Aorta (tissue), 5 donors: ENCODE results near the gene TP73. TPM values are rescaled to one million over a fixed set of nuclear protein-coding genes. Genes with fewer than 3 reads are reported as not detected.
A peak's percentile ranks its signal among the peaks of the same experiment; 100 is the strongest.

ENCODE experiments used
- ATAC-seq: fragments of 200-7000 bp; cut with Tn5 transposase; one replicate; pipeline ENCODE4 v1.9.1; 2022; ENCODE audit warnings: moderate library complexity; ENCODE audit not compliant: low FRiP score
- DNase-seq, 2 donors: peaks; one replicate each; pipeline ENCODE4 v3.0.0-alpha.2; 2020
- H3K27ac ChIP-seq, 2 donors: one replicate each; pipeline ENCODE4 v1.5.1; 2013; ENCODE audit warnings: low read length in 2 of 2, mild to moderate bottlenecking in 2 of 2, moderate library complexity in 2 of 2, control low read depth in 1 of 2, inconsistent platforms in 1 of 2, low read depth in 1 of 2
- H3K27me3 ChIP-seq, 2 donors: one replicate each; pipeline ENCODE4 v1.6.1; 2013; ENCODE audit warnings: control low read depth in 1 of 2, low read length in 1 of 2, mild to moderate bottlenecking in 1 of 2, moderate library complexity in 1 of 2; ENCODE audit not compliant: insufficient read depth in 2 of 2, control insufficient read depth in 1 of 2
- H3K36me3 ChIP-seq, 2 donors: one replicate each; pipeline ENCODE4 v1.6.1; 2013; ENCODE audit warnings: control low read depth in 1 of 2, low read length in 1 of 2, mild to moderate bottlenecking in 1 of 2; ENCODE audit not compliant: insufficient read depth in 2 of 2, control insufficient read depth in 1 of 2
- H3K4me1 ChIP-seq, 2 donors: one replicate each; pipeline ENCODE4 v1.6.1; 2013; ENCODE audit warnings: low read length in 2 of 2, control low read depth in 1 of 2, mild to moderate bottlenecking in 1 of 2, moderate library complexity in 1 of 2; ENCODE audit not compliant: insufficient read depth in 2 of 2, control insufficient read depth in 1 of 2
- H3K4me3 ChIP-seq, 2 donors: one replicate each; pipeline ENCODE4 v1.5.1; 2013; ENCODE audit warnings: low read length in 2 of 2, control low read depth in 1 of 2, mild to moderate bottlenecking in 1 of 2
- H3K9me3 ChIP-seq: one replicate; pipeline ENCODE4 v1.6.1; 2013; ENCODE audit warnings: mild to moderate bottlenecking, low read length; ENCODE audit not compliant: control insufficient read depth
- WGBS, 2 donors: extraction: QIAGEN DNeasy Blood & Tissue Kit; methylation state at CpG; one replicate each; pipeline ENCODE4 v1.1.7; 2013; 5-methylcytosine and 5-hydroxymethylcytosine counted together
- intact Hi-C, 2 donors: fragments of 100-400 bp; cut with DNase I; formaldehyde crosslinking; loops; one replicate each; pipeline versions ENCODE4 v1.14.2 to v1.15.0; 2022
- polyA plus RNA-seq, 2 donors: library from polyadenylated mRNA; stranded (reverse); fragments of 200-250 nt; gene quantifications; one replicate each; pipeline ENCODE4 v1.2.3, GENCODE V29; 2013
- total RNA-seq, 2 donors: library from RNA; stranded (reverse); fragmentation: NEBNext Ultra II Directional; extraction: Animal tissue kit (Norgen Biotek cat#: 25700); gene quantifications; one replicate each; pipeline ENCODE4 v1.2.1, GENCODE V29; 2021
- donor health status: healthy with polysubstance abuse.
- donor health status: Bipolar disorder and iron deficiency.
- donor health status: DM: no; HTN: no; CAD: no.
- donor health status: DM: no; HTN: no; CAD: no.
- donor health status: DM: yes; HTN: yes; CAD: no.

Gene TP73
- total and polyA plus RNA-seq, 4 donors: 0.18 to 0.38 TPM; not detected in 2

- ATAC-seq: peak; percentile 97
- 1% methylated on average over 74 to 108 of the region's 108 CpGs for WGBS, 2 donors
- no peaks in the 10 kb centered on the region for H3K36me3 ChIP-seq
- no peaks in the 10 kb centered on the region for H3K9me3 ChIP-seq
- no peak within 1 kb of the TSS for H3K27ac ChIP-seq
- peak within 1 kb of the TSS; percentile 80 to 90 for H3K4me3 ChIP-seq
- intact Hi-C loops: no loop called here
- H3K4me1 ChIP-seq: no peaks in the 10 kb centered on the region
- DNase-seq: peak; percentile 99
- H3K27me3 ChIP-seq: no peaks in the 10 kb centered on the region
These were observed 27.8 kb upstream of the TP73 start, which contains the start of gene TPRG1L for GRCh38 chr1:3624200-3625136. TSS of gene TPRG1L (plus strand) at chr1:3625015. CDS start at chr1:3625073, 58 bp downstream.

- 3 to 4% methylated on average over 41 to 71 of the region's 71 CpGs for WGBS, 2 donors
- no peaks in the 10 kb centered on the region for H3K4me1 ChIP-seq
These were observed 27.0 kb upstream of the TP73 start for GRCh38 chr1:3625151-3625907.

DNA sequence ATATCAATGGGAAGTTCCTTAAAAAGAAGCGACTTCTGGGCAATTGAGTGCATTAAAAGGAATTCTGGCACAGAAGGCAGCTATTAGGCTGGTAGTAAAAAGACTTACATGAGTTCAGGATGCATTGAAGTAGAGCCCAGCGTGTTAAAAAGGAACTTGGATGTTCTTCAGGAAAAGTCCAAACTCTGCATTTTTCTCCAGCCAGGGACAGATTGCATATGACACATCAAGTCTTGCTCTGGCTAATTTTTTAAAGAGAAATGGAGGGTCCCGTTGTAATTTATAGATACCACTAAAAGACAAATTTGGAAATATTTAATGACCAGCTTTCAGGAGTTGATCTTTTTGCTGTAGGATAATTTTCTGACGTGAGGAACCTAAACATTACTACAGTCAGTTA lies 26.3 kb upstream of the TP73 start:
- 73 to 74% methylated on average over 4 of the region's 4 CpGs for WGBS, 2 donors
- H3K27ac ChIP-seq: no peak overlapping the region
- no peak for ATAC-seq
- H3K4me1 ChIP-seq: no peaks in the 10 kb centered on the region
- H3K9me3 ChIP-seq: no peaks in the 10 kb centered on the region
- no peak overlapping the region for H3K4me3 ChIP-seq
- intact Hi-C loops: no loop called here
- H3K36me3 ChIP-seq: no peaks in the 10 kb centered on the region
- no peak for DNase-seq
- no peaks in the 10 kb centered on the region for H3K27me3 ChIP-seq

More at GRCh38 chr1:3625151-3625907, 27.0 kb upstream of the TP73 start:
- Histone ChIP-seq H3K36me3 (no peaks in the 10 kb centered on the region), H3K4me3 (peak overlapping the region; percentile 80 to 90), H3K27me3 (no peaks in the 10 kb centered on the region), H3K9me3 (no peaks in the 10 kb centered on the region), H3K27ac (no peak overlapping the region)
- peak; percentile 16 for ATAC-seq
- no peak for DNase-seq
- intact Hi-C loops: no loop called here

GRCh38 chr1:3627515-3628253 lies 24.6 kb upstream of the TP73 start:
- 91 to 93% methylated on average over 26 of the region's 26 CpGs for WGBS, 2 donors
- no peak for DNase-seq
- no peaks in the 10 kb centered on the region for H3K4me1 ChIP-seq

DNA sequence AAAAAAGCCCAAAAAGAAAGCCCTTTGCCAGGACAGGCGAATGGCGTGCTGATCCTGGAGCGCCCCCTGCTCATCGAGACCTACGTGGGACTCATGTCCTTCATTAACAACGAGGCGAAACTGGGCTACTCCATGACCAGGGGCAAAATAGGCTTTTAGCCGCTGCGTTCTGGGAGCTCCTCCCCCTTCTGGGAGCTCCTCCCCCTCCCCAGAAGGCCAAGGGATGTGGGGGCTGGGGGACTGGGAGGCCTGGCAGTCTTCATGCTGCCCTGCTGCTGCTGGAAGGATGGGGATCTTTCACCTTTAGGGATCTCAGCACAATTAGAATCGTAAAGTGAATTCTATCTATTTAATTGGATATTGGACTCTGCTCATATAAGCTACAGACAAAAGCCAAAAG lies 23.9 kb upstream of the TP73 start:
- H3K9me3 ChIP-seq: no peaks in the 10 kb centered on the region
- ATAC-seq (no peak), DNase-seq (no peak)
- H3K27me3 ChIP-seq: no peaks in the 10 kb centered on the region
- WGBS, 2 donors: 79 to 86% methylated on average over 10 of the region's 10 CpGs
- H3K36me3 ChIP-seq: no peaks in the 10 kb centered on the region
- H3K4me3 ChIP-seq: no peak overlapping the region
- intact Hi-C loops: no loop called here
- H3K4me1 ChIP-seq: no peaks in the 10 kb centered on the region
- H3K27ac ChIP-seq: no peak overlapping the region

More at GRCh38 chr1:3627515-3628253, 24.6 kb upstream of the TP73 start:
- Histone ChIP-seq H3K4me3 (no peak overlapping the region), H3K27me3 (no peaks in the 10 kb centered on the region), H3K36me3 (no peaks in the 10 kb centered on the region), H3K9me3 (no peaks in the 10 kb centered on the region), H3K27ac (no peak overlapping the region)
- intact Hi-C loops: no loop called here
- ATAC-seq: no peak

- Histone ChIP-seq H3K4me1 (no peaks in the 10 kb centered on the region), H3K36me3 (no peaks in the 10 kb centered on the region), H3K27me3 (no peaks in the 10 kb centered on the region), H3K27ac (no peak overlapping the region), H3K4me3 (no peak overlapping the region), H3K9me3 (no peaks in the 10 kb centered on the region)
- no peak for DNase-seq
- no peak for ATAC-seq
- intact Hi-C loops: no loop called here
- WGBS, 2 donors: 89 to 91% methylated on average over 15 to 16 of the region's 16 CpGs
These were observed 22.7 kb upstream of the TP73 start for GRCh38 chr1:3629561-3630160.

DNA sequence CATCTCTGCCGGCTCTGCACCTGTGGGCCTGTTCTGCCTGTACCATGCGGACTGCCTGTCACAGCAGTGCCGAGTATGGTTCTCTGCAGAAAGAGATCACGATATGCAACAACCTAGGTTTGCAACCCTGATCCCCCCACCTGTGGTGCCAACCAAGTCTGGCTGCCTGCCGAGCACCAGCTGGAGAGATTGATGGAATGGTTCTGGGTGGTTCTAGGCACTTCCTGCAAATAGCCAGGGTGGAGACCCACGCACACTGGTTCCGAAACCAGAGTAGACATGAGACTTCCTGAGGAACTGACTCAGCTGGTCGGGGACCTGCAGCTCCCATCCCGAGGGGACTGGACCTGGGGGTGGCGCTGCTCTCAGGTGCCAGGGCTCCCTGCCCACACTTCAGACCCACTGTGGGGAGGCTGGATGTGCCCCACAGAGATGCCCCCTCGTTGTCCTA lies 22.1 kb upstream of the TP73 start:
- intact Hi-C loops: no loop called here
- WGBS, 2 donors: 74 to 76% methylated on average over 11 of the region's 11 CpGs
- ATAC-seq: no peak

DNA sequence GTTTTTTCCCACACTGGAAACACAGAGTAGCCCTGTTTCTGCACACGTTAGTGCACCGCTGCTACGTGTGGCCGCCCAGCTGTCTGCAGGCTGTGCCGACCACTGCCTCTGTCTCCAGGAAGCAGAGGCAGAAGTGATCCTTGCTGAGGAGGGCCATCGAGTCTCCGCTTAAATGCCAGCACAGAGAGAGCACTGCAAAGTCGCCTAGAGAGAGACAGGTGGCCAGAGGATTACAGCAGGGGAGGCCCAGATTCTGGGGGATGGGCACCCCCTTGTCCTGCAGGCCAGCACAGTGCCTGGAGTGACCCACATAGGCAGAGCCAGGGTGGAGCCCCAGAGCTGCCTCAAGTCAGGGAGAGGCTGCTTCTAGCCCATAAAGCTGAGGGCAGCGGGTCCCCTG lies 21.4 kb upstream of the TP73 start:
- WGBS, 2 donors: 77 to 80% methylated on average over 9 of the region's 9 CpGs
- Histone ChIP-seq H3K4me1 (no peaks in the 10 kb centered on the region), H3K36me3 (peaks cover 0 to 3% of the 10 kb centered on the region in 2 donors), H3K27me3 (no peaks in the 10 kb centered on the region), H3K9me3 (no peaks in the 10 kb centered on the region), H3K4me3 (no peak overlapping the region), H3K27ac (no peak overlapping the region)
- DNase-seq (no peak), ATAC-seq (no peak)
- intact Hi-C loops: no loop called here

More for the DNA sequence above, 22.1 kb upstream of the TP73 start:
- no peaks in the 10 kb centered on the region for H3K4me1 ChIP-seq
- no peaks in the 10 kb centered on the region for H3K27me3 ChIP-seq
- H3K27ac ChIP-seq: no peak overlapping the region
- no peak overlapping the region for H3K4me3 ChIP-seq
- no peaks in the 10 kb centered on the region for H3K9me3 ChIP-seq
- no peak for DNase-seq
- H3K36me3 ChIP-seq: peaks cover 0 to 3% of the 10 kb centered on the region in 2 donors
